HG02798 (cell line): ENCODE results near the gene PTPRR.

Experiments
- ATAC-seq: cut with Tn5 transposase; IDR thresholded peaks from one replicate; pipeline ENCODE4 v1.9.1; 2021; ENCODE audit warnings: mild to moderate bottlenecking; ENCODE audit not compliant: unreplicated experiment, poor library complexity

PTPRR gene

DNA sequence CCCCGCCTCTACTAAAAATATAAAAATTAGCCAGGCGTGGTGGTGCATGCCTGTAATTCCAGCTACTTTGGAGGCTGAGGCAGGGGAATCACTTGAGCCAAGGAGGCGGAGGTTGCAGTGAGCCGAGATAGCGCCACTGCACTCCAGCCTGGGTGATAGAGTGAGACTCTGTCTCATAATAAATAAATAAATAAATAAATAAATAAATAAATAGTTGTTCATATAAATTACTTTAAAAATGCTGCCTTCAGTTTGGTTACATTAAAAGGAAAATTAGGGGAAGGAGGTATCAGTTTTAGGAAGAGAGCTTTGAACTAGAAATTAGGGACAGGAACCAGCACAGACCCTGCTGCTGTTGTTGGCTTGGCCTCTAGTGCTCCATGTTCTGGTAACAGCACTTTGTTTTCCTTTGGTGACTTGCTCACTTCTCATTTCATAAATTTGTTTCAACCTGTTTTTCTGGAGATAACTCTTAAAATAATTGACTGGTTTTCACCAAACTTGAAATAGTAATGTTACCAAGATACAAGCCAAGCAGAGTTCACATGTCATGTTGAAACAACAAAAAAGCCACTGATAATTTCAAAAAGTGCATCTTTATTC is 260.4 kb downstream of the PTPRR start:
- no peak for ATAC-seq

DNA sequence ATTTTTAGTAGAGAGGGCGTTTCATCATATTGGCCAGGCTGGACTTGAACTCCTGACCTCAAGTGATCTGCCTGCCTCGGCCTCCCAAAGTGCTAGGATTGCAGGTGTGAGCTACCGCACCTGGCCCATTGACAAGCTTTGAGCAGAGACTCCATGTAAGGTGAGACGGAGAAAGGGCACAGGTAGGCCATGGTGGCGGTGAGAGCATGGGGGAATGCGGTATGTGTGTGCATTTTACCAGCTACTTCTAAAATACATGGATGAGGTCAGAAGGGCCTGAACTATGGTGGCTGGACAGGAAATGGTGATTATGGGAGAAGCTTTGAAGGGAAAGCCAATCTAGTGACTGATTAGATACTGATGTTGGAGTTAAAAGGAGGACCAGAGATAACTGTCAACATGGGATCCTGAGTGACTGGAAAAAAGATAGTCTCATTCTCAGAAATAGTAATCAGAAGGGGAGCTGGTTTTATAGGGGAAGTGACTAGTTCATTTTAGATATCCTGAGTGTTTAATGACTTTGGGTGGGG is 261.4 kb downstream of the PTPRR start:
- no peak for ATAC-seq

DNA sequence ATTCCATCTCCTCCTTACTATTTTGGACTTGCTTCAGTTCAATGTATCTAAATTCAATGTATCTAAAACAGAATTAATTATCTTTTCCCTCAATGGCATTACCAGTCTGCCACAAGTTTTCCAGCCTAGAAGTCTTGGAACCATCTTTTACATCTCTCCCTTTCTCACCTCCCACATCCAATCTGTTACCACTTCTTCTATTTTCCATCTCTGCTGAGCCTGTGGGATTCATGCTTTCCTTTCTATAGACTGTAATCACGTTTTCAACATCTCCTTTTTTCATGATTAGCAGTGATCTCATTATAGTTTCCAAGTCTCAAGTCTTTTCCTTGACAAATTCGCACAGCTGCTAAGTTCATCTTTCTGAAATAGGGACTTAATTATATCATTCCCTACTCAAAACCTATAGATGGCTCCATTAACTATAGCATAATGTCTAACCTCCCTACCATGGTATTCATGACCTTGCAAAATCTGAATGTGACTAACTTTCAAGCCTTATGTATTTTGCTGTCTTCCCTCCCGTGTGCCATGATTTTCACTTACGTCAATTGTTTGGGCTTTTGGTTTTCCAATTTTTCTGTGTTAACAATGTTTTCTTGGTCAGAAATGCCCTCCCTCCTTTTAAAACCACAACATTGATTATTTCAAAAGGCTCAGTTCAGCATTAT is 262.8 kb downstream of the PTPRR start:
- no peak for ATAC-seq

DNA sequence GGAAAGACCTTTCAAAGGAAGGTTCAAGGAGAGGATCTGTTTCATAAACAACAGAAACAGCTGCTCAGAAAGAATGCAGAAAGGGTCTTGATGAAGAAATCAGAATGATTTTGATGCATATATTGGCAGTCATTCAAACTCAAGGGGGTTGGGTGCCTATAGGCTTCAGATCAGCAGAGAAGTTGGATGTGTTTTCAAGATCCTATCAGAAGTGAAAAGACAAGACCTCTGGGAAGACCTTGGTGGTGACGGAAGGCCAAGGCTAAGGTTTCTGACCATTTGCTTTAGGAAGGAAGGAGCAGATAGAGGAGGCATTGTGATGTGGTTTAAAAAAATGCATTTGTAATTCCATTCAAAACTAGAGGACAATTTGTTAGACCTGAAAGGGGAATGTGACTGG is 268.1 kb downstream of the PTPRR start:
- ATAC-seq, result no peak

DNA sequence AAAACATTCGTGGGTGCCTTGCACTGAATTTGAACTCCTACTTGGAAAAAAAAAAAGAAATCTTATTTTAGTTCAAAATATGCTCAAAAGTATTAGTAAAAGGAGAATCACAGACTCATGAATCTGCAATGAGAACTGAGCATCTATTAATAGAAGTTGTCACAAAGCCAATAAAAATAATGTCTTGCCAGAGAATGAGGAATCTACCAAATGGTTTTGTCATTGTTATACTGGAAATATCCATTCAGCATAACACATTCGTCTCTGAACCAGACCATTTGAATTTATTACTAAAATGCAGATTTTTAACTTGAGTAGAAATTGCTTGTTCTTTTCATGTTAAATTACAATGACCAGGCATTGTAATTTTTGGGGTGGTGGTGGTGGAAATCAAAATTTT is 271.7 kb downstream of the PTPRR start:
- no peak for ATAC-seq

DNA sequence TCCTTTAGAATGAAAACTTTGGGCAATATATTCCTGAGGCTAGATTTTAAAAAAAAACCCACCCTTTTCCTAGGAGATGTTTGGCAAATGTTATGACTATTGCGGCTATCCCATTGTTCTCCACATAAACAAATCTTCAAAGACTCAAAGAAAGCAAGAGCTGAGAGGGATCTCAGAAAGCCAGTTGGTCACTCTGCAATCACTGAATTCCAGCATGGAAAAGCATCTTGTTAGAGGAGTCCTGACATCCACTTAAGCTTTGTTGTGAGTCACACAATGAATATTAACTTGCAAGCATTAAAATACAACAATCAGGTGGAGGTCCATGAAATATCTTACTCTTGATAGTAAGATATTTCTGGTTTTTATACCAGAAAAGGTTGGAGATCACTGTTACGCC is 272.3 kb downstream of the PTPRR start:
- no peak for ATAC-seq

DNA sequence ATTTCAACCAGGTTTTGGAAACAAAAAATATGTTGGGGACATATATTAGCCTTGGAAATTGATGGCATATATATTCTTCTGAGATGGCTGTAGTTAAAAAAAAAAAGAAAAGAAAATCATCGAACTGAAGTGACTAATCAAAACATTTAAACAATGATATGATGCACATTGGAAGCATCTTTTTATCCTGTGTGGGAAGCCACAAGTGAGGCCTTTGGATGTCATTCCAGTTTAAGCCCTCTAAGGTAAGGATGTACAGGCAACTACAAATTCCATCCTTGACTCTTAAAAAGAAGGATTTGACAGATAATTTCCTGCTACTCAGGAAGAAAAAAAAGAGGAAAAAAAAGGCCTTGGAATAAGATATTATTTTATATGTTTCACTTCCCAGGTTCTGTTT is 273.7 kb downstream of the PTPRR start:
- ATAC-seq, result no peak

DNA sequence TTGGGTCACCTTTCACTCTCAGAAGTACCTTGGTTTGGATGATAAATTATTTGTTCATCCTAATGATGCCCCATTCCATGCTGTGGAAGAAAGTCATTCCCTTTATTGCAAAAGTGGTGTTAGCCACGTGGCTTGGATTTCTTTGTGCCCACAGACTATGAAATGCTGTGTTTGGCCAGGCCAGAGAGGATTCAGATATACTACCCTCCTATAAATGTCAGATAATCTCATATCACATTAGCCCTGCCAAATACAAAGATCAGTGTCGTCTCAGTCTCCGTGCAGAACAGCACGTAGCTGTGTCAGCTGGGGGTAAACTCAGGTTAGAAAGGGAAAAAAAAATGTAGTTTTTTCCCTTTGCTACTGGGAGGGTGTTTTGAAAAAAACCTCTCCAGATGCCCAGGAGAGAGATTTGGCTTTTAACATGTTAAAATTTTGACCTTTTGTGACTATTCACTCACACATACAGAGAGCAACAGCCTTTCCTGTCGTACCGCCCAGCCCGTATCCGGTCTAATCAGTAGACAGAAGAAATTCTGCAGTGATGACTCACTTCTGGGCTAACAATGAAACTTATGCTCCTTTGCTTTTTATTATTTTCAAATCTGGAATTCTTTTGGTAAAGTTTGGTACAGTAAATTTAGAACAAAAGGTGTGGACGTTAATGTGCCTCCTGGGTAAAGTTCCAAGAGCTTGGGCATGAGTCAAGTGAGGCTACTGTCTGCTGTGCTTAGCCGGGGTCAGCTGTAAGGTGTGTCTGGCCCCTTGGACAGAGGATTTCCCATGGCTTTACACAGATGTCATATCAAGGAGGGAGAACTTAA is 274.8 kb downstream of the PTPRR start:
- ATAC-seq, result peak; percentile 72

DNA sequence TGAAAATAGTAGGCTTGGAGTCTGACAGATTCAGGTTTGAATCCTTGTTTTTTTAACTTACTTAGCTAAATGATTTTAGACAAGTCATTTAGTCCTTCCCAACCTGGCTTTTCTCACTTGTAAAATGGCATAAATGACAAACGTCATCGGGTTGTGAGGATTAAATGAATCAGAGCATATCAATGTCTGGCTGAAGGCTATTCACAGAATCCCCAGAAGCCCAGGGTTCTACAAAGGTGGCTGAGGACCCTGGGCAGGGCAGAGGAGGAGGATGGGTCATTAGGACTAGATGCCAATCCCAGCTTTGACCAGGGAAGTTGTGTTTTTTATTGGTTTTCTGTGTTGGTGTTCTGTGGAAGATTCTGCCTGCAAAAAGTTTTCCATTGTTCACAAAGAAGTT is 275.7 kb downstream of the PTPRR start:
- no peak for ATAC-seq

DNA sequence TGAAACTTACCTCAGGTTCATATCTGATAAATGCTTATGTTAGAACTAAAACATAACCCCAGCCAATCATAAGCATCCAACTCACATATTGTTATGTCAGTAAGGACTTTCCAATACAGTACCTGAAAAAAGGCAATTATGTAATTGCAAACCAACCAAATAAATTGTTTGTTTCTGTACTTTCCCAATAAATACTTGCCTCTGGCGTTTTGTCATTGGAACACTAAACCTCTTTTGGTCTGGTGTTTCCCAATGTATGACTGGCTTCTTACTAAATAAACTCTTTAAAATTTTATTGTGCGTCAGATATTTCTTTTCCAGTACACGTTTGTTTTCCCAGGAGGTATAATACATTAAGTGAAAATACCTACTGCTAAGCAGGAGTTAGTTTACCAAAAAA is 276.6 kb downstream of the PTPRR start:
- ATAC-seq, result no peak

DNA sequence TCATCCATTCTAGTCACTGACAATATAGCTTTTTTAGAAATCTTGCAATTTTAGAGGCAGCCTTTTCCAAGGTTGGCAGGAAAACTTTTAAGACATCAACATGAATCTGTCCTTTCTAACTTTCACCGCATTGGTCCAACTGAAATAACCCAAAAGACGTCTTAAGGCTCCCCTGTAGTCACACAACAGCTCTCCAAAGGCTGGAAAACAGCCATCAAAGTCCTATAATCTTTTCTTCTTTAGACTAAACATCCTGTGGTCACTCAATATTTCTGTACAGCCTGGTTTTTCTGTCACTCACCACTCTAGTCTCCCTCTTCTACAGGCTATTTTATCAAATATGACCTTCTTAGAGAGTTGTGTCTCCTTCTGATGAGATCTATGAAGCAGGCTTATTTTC is 278.8 kb downstream of the PTPRR start:
- ATAC-seq, result no peak

DNA sequence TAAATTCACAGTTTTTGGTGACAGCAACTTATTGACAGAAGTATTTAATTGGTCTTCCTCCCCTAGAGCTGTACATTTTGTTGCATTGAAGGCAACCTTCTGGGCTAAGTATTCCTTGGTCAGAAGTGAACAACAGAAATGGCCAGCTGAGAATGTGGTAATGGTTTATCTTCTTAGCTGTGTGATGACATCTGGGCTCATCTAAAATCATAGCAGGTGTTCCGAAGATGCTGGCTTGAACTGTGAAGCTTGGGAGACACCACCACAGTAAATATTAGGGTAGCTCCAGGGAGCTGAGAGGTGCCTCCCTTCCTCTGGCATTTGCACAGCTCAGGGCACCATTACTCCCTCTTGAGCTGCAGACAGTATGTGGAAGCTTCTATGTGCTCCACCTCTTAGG is 279.6 kb downstream of the PTPRR start:
- no peak for ATAC-seq

DNA sequence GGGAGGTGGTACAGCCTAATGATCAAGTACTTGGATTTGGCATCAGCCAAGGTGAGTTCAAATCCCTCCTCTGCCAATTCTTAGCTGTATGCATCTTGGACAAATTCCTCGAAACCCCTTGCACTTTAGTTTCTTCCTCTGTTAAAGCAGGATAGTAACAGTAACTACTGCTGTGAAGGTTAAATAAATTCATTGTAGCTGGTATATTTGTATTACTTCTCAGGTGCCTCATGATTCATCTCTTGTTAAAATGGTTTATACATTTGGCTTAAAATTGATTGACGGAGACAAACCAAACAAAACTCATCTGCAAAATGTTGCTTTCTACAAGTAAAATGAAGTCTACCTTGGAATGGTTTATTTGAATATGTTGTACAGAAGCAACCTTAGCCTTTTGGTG is 281.0 kb downstream of the PTPRR start:
- ATAC-seq, result no peak

DNA sequence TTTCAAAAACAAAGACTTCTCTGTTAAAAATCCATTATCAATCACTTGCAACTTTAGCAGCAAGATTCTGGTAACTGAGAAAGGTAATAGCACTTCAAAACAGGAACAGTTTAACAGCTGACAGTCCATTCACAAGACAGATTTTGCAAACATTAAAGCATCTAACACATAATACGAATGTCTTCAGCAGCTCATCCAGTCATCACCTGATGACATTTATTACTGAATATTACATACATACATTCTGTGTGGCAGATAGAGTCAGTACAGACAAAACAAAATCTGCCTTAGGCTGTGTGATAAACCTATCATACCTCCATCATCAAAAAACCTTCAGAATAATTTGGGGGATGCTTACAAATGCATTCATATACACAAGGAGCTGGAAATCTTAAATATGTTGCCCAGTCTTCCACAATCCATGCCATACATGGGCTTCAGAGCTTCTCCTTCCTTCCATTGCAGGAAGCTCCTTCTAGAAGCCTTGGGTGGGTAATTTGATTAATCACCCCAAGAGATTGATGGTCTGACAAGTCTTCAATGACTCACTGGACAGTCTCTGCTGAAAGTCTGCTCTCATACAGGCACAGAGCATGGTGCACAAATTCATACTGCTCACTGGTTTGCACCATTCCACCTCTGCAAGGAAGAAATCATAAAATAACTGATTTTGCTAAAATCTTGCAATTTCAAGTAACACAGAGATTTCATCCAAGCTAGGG is 281.7 kb downstream of the PTPRR start:
- ATAC-seq, result no peak

DNA sequence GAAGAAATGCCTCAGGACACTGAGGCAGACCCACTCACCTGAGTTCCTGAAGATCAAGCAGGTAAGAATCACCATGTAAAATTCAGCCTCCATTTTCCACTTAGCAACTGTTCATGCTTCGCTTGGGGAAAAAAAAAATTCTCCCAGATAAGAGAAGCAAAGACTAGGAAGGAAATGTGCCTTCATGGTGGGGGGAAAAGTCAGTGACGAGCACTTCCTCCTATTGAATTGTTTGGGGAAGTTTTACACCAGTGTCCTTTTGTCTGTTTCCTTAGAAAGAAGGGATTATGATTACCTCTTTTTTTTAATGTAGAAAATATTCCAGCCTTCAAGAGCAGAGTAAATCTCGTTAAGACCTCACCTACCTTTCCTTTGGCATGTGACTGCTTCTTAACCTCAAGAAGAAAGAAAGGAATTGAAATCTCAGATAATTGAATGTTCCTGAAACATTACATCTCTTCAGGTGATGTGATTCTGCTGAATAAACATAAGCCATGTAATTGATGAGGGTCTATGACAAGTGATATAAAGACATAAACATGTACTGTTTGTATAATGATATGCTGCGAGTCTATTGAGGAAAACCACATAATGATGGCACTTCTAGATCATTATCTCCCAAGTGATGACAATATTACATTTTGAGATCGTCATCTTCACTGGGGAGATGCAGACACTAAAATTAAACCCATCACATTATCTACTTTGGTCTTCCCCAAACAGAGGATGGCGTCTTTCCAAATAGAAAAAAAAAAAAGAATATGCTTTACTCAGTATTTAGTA is 283.0 kb downstream of the PTPRR start, which contains the start of gene PTPRB:
Gene PTPRB, minus strand, starts transcription at position 127 of the 783 bp plus-strand sequence. Its CDS starts 34 bp downstream, at position 93.
- no peak for ATAC-seq

DNA sequence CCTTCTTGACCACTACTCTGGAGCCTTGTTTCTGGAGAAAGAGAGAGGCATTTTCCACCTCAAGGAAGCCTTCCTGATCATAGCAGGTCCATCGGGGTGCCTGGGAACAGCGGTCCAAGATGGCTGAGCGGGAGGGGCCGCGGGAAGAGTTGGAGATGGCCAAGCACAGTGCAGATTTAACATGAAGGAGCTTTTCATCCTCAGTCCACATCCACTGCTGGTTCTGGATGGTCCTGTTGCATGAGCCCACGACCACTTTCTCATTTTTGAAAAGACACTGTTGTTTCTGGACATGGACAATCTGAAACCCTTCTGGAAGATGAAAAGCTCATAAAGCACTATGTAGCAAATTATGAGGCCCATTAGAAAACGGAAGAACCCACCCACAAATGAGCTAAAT is 284.8 kb downstream of the PTPRR start:
- no peak for ATAC-seq

DNA sequence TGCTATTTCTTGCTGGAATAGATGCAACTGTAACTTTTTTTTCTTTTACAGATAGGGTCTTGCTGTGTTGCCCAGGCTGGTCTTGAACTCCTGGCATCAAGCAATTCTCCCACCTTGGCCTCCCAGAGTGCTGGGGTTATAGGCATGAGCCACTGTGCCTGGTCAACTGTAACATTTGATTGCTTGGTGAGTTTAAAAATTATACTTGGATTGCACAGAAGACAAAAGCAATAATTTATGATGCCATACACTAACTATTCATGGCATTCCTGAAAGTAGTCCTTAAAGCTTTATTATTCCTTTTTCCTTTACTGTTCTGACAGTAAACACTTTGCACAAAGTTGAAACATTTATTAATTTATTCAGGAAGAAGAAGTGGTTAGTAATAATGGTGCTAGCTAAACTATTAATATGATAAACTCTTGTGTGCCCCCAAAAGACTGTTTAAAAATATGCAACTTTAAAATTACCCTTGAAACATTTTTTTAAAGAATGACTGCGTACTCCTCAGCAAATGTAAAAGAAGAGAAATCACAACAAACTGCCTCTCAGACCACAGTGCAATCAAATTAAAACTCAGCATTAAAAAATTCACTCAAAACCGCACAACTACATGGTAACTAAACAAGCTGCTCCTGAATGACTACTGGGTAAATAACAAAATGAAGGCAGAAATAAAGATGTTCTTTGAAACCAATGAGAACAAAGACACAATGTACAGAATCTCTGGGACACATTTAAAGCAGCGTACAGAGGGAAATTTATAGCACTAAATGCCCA is 291.6 kb downstream of the PTPRR start:
- no peak for ATAC-seq

DNA sequence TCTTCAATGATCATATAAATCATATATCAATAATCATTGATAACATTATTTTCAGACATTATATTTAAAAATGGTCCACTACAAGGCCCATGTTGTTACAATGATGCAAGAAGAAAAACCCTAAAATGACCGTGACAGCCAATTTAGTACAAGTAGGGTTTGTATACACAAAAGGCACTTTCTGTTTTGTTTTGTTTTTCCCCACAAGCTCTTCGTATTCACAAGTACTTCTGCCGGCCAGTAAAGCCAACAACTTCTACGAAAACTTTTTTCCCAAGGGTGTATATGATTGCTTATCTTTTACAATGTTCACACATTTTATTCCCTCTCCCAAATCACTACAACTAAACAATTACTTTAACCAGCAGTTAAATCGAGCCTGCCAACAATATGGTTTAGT is 292.9 kb downstream of the PTPRR start:
- no peak for ATAC-seq

DNA sequence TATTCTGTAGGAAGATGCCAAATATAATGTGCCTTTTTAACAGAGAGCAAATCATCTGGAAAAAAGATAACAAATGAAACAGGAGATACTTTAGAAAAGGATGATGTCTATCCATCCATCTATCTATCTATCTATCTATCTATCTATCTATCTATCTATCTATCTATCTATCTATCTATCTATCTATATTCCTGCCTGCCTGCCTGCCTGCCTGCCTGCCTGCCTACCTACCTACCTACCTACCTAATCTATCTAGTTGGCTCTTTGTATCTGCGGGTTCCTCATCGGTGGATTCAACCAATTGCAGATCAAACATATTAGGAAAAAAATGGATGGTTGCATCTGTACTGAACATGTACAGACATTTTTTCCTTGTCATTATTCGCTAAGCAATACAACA is 294.4 kb downstream of the PTPRR start:
- no peak for ATAC-seq
